ENCODE measurements around the gene CMIP. TPM values are rescaled to one million over a fixed set of nuclear protein-coding genes. Genes with fewer than 3 reads are reported as not detected.

CMIP gene
- total RNA-seq, 4 donors from 2014 or later = 14.5 to 24.6 (median 21.0) TPM

GRCh38 chr16:81468269-81468902 is 23.8 kb downstream of the CMIP start:
- Histone ChIP-seq H3K9me3 (no peaks in the 10 kb centered on the region), H3K27me3 (no peaks in the 10 kb centered on the region), H3K4me3 (no peak overlapping the region), H3K36me3 (no peaks in the 10 kb centered on the region), H3K4me1 (peaks cover 7 to 71% (median 50%) of the 10 kb centered on the region in 4 donors), H3K27ac (replicated peaks in 1 of 4) (no peak overlapping the region)
- DNase-seq (ENCODE audit: extremely low spot score) = no peak
- 96% methylated on average over 19 of the region's 19 CpGs for WGBS
- intact Hi-C loops (cut with DNase I) = no loop called here
- TF ChIP-seq EP300 (IDR thresholded peaks at IDR 0.05) (no peak), POLR2A (IDR thresholded peaks at IDR 0.05; ENCODE audit: low read depth) (no peak), POLR2AphosphoS5 (IDR thresholded peaks at IDR 0.05) (no peak)
- TF ChIP-seq, protein P1, sequence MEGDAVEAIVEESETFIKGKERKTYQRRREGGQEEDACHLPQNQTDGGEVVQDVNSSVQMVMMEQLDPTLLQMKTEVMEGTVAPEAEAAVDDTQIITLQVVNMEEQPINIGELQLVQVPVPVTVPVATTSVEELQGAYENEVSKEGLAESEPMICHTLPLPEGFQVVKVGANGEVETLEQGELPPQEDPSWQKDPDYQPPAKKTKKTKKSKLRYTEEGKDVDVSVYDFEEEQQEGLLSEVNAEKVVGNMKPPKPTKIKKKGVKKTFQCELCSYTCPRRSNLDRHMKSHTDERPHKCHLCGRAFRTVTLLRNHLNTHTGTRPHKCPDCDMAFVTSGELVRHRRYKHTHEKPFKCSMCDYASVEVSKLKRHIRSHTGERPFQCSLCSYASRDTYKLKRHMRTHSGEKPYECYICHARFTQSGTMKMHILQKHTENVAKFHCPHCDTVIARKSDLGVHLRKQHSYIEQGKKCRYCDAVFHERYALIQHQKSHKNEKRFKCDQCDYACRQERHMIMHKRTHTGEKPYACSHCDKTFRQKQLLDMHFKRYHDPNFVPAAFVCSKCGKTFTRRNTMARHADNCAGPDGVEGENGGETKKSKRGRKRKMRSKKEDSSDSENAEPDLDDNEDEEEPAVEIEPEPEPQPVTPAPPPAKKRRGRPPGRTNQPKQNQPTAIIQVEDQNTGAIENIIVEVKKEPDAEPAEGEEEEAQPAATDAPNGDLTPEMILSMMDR (IDR thresholded peaks at IDR 0.05) = no peak

DNA sequence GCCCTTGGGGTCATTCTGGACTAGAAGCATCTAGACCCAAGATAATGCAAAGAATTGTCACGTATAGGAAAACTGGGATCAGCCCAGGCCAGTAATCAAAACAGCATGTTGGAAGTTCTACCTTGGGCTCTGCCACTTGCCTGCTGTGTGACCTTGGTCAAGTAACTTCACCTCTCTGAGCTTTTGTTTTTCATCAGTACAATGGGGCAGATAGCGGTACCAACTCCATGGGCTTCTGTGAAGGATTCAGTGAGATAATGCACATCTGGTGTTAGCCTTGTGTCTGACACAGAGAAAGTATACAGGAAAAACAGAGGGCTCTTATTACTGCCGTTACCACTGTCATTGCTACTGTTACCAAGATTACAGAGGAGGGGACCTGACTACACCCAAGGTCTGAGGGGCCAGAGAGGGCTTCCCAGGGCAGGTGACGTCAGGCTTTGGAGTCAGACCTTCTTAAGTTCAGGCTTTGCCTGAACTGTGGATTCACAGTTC is 24.6 kb downstream of the CMIP start:
- H3K4me1 ChIP-seq = peaks cover 14 to 79% (median 59%) of the 10 kb centered on the region in 4 donors
- DNase-seq (ENCODE audit: extremely low spot score) = no peak
- TF ChIP-seq, protein P1 (IDR thresholded peaks at IDR 0.05) = no peak
- TF ChIP-seq POLR2AphosphoS5 (IDR thresholded peaks at IDR 0.05) = no peak
- no peak for TF ChIP-seq POLR2A (IDR thresholded peaks at IDR 0.05; ENCODE audit: low read depth)
- no peak for TF ChIP-seq EP300 (IDR thresholded peaks at IDR 0.05)
- peak overlapping the region in 2 of 4 donors; percentile 6 to 21 for H3K27ac ChIP-seq (replicated peaks in 1 of 4)
- H3K9me3 ChIP-seq = no peaks in the 10 kb centered on the region
- no peaks in the 10 kb centered on the region for H3K36me3 ChIP-seq
- WGBS = 86% methylated on average over 4 of the region's 4 CpGs
- H3K27me3 ChIP-seq = no peaks in the 10 kb centered on the region
- intact Hi-C loops (cut with DNase I) = no loop called here
- no peak overlapping the region for H3K4me3 ChIP-seq

DNA sequence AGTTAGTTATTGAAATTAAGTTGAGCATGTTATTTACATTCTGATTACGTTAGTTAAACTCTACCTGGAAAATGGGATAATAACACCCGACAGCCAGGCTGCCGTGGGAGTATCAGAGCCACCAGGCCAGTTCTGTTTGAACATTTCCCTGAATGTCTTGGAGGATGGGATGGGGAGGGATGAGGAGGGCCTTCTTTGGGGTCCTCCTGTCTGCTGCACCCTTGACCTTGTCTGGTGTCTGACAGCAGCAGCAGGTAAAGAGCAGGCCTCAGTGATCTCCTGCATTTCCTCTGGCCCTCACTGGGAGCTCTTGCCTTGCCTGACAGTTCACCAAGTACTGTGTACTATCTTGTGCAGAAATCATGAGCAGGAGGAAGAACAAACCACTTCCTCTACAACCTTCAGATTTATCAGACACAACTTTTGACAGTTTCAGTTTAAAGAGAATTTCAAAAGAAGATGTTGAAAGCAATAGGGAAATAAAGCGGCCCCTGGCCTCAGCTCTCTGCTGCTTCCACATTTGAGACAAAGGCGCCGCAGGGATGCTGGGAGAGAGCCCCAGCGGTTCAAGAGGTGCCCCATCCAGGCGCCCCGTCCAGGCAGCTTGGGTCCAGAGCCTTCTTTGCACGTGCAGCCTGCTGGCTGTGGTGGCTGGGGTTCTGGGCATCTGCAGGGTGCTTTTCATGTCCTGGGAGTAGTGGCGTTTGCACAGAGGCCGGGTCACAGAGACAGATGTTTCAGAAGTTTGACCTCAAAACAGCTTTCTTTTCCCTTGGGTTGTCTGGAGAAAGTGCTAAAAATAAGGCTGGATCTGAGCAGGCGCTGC is 25.3 kb downstream of the CMIP start:
- H3K9me3 ChIP-seq = no peaks in the 10 kb centered on the region
- WGBS = 63% methylated on average over 12 of the region's 13 CpGs
- no peaks in the 10 kb centered on the region for H3K36me3 ChIP-seq
- no peak for TF ChIP-seq POLR2AphosphoS5 (IDR thresholded peaks at IDR 0.05)
- TF ChIP-seq, protein P1 (IDR thresholded peaks at IDR 0.05) = no peak
- no peak for TF ChIP-seq EP300 (IDR thresholded peaks at IDR 0.05)
- no peak for TF ChIP-seq POLR2A (IDR thresholded peaks at IDR 0.05; ENCODE audit: low read depth)
- no peak for DNase-seq (ENCODE audit: extremely low spot score)
- intact Hi-C loops (cut with DNase I) = no loop called here
- peak overlapping the region in 2 of 4 donors; percentile 21 to 39 for H3K27ac ChIP-seq (replicated peaks in 1 of 4)
- no peak overlapping the region for H3K4me3 ChIP-seq
- H3K27me3 ChIP-seq = no peaks in the 10 kb centered on the region
- H3K4me1 ChIP-seq = peaks cover 15 to 86% (median 64%) of the 10 kb centered on the region in 4 donors

DNA sequence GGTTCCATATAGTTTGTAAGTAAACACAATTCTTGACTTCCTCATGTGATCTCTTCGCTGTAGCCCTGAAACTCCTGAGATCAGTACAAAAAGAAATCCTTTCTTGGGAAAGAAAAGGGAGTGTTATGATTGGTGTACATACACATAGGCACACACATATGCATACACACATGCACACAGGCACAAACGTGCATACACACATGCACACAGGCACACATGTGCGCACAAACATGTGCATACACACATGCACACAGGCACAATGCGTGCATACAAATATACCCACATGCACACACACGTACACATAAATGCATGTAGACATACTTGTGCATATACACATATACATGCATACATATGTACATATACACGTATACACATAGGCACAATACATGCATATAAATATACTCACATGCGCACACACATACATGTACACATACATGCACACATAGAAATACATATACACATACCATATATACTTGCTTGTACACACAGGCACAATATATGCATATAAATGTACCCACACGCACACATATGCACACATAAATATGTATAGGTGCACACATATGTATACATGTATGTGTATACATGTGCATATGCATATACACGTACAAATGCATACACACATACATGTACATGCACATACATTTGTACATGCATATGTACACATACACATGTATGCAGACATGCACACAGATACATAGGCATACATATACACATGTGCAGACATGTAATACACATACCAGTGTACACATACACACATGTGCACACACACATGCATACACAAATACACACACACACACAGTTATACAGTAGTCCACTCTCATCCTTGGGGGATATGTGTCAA is 26.4 kb downstream of the CMIP start:
- H3K9me3 ChIP-seq = no peaks in the 10 kb centered on the region
- no peak for DNase-seq (ENCODE audit: extremely low spot score)
- peak overlapping the region in 1 of 4 donors; percentile 39 for H3K27ac ChIP-seq (replicated peaks in 1 of 4)
- no peaks in the 10 kb centered on the region for H3K36me3 ChIP-seq
- intact Hi-C loops (cut with DNase I) = no loop called here
- no peak overlapping the region for H3K4me3 ChIP-seq
- 93% methylated on average over 9 of the region's 9 CpGs for WGBS
- peaks cover 15 to 78% (median 58%) of the 10 kb centered on the region in 4 donors for H3K4me1 ChIP-seq
- TF ChIP-seq POLR2A (IDR thresholded peaks at IDR 0.05; ENCODE audit: low read depth) (no peak), EP300 (IDR thresholded peaks at IDR 0.05) (no peak), POLR2AphosphoS5 (IDR thresholded peaks at IDR 0.05) (no peak)
- TF ChIP-seq, protein P1 (IDR thresholded peaks at IDR 0.05) = no peak
- no peaks in the 10 kb centered on the region for H3K27me3 ChIP-seq

Data from esophagus muscularis mucosa (tissue), 4 donors.